Stimulated activated CD8-positive, alpha-beta memory T cell treated with anti-CD3 and anti-CD28 coated beads, Interleukin-2, amount 100 ng/mL, for 48 hours (primary cell): ENCODE measurements around the gene VPS45.
A peak's percentile ranks its signal among the peaks of the same experiment; 100 is the strongest.
"Not testable (repeated sequence)": the region's sequence is repeated elsewhere in the genome, so short reads cannot be mapped to it uniquely, and the experiment has no call there.

Experiments
- DNase-seq, 2 donors: peaks; one replicate each; pipeline ENCODE4 v3.0.0-alpha.2; 2020; ENCODE audit warnings: low read depth in 2 of 2

VPS45 gene

GRCh38 chr1:150160964-150161621, 93.5 kb downstream of the VPS45 start:
- DNase-seq, result no peak

- DNase-seq, result no peak
Observed at GRCh38 chr1:150161747-150162581, 94.4 kb downstream of the VPS45 start.

DNA sequence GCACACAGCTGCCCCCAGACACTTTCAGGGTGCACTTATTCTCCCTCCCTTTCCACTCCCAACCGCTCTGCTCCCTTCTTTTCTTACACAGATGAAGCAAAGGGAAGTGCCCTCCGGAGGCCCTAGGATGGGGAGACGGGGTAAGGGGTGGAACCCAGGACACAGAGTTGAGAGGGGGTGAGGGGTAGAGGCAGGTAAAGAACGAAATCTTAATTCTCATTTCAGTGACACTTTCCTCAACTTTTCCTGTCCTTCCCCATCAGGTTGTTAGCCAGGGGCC, 94.9 kb downstream of the VPS45 start:
- no peak for DNase-seq

DNA sequence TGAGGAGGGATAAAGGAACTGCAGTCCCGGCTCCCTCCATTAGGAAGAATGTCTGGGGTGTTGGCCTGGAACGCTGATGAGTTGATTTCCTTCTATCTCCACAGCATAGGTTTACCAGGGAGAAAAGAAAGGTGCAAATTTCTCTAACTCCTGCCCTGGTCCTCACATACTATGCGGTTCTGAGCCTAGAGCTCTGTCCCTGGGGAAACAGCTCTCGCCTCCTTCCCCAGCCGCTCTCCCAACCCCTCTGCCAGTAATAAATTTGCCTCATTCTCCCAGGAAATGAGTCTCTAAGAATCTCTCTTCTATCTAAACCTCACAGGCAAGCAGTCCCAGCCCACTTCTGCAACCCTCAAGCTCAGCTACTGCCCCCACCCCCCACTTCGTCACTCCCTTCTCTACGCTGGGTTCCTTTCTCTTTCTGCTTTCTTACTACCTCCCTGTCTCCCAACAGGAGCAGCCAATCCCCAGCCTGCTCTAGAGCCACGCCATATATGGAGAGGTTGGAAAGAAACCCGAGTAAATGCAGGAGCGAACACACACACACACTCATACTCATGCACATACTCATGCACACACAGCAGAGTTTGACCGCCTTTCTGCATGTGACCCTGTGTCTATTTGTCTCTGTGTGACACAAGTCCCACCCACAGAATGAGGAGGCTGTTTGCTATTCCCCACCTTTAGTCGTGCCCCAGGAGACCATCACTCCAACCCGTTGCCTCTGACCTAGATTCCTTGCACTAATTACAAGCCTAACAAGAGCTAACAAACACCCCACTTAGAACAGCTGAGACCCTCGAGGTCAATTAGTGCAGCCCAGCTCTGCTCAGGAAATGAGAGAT, 95.5 kb downstream of the VPS45 start:
- DNase-seq, result no peak

DNA sequence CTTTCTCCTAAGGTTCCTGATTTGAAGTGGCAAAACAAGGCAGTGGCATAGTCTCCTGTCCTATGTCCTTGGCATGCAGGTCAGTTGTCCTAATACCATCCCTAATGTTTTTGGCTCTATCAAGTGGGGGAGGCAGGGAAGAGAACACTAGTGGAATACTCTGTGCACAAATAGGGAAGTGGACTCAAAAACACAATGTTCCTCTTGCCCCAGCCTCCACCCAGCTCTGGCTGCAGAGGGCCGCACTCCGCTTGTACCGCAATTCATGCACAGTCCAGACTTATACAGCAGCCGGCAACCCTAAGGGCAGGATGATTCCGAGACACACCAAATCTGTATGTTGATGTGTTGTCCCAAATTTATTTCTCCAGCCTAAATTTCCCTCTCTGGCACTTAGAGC, 96.6 kb downstream of the VPS45 start:
- DNase-seq, result no peak

GRCh38 chr1:150164779-150165178, 97.2 kb downstream of the VPS45 start:
- no peak for DNase-seq

GRCh38 chr1:150165622-150166612, 98.3 kb downstream of the VPS45 start:
- DNase-seq, result peak in 1 of 2 donors; percentile 29

DNA sequence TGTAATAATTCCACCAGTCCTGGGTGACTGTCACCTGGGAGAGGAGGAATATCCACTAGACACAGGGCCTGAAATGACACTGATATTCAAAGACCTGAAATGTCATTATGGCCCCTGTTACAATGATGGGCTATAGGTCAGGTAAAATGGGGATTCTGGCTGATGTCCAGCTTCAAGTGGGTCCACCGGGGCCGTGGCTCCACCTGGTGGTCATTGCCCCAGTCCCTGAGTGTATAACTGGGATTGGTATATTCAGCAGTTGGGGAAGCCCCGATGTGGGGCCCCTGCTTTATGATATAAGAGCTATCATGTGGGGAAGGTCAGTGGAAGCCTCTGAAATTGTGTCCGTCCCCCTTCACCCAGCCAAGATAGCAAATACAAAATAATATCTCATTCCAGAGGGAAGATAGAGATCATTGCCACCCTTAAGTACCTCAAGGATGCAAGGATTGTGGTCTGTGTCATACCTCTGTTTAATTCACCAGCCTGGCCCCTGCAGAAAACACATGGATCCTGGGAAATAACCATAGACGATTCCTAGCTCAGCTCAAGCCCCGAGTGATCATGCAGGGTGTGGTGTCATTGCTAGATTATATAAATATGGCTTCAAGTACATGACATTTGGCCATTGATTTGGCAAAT, 101.5 kb downstream of the VPS45 start:
- DNase-seq, result peak; percentile 45 to 47

GRCh38 chr1:150171801-150172200, 104.2 kb downstream of the VPS45 start:
- no peak for DNase-seq

DNA sequence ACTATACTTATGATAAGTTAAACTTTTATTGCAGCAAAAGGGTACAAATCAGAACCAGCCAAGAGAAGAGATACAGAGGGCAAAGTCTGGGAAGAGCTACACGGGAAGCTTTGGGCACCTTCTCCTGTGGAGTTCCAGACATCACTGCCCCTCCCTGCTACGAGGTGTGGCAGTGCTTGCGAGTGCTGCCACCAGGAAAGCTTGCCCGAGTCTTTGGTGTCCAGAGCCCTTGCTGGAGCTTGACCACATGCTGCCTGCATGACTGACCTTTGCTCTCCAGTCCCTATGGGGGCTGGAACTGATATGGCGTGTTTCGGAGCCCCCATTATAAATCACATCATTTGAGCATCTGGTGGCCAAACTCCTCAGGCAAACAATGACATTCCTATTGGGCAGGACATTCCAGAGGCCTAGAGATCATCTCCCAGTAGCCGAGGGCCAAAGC, 105.6 kb downstream of the VPS45 start:
- DNase-seq, result no peak

DNA sequence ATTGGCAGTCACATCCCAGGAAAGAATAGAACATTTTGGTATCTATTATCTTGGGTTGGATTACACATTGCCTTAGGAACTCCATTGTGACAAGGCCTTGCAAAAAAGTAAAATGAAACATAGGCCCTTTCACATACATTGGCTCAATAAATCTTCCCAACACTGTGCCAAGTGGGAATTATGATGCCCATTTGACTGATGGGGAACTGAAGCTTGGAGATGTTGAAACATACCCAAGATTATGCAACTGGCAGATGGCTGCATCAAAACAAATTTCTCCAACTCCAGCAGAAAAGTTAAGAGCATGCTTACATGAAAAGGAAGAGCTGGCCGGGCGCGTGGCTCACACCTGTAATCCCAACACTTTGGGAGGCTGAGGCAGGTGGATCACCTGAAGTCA, 109.0 kb downstream of the VPS45 start:
- DNase-seq, result no peak

DNA sequence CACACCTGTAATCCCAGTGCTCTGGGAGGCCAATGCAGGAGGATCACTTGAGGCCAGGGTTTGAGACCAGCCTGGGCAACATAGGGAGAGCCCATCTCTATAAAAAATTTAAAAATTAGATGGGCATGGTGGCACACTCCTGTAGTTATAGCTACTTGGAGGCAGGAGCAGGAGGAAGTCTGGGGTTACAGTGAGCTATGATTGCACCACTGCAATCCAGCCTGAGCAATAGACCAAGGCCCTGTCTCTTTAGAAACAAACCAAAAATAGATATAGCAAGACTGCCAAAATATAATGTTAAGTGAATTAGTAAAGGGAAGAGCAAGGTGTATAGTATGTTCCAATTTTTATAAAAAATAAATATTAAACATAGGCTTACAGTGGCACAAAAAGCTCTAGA, 111.0 kb downstream of the VPS45 start:
- DNase-seq, result no peak

DNA sequence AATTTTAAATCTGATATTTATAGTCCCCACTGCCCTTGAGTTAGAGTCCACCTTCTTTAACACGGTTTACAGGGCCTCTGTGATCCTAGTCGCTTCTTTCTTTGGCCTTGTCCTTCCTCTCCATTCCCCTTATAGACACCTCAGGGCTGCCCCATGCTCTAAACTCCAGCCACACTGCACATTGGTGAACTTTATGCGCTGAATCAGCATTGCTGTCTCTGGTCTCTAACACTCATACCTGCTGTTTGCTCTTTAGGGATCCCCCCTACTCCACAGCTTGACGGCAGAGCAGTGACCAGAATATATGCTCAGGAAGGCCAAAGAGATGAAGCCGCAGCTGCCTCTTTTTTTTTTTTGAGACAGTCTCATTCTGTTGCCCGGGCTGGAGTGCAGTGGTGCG, 112.3 kb downstream of the VPS45 start:
- DNase-seq, result no peak

DNA sequence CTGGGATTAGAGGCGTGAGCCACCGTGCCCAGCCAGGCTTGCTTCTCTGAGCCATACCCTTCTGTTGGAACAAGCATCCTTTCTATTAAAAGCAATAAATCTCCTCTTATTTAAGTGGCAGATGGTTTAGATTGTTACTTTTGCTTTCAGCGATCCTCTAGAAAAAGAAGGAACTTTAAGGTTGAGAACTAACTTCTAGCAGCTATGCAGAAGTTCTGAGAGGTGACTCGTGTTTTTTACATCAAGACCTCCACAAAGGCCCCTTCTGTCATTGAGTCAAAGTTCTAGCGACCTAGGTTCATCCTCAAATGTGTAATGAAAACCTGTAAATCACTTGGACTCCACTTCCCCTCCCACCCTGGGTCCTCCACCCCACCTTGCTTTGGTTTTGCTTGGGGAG, 112.9 kb downstream of the VPS45 start:
- DNase-seq, result no peak

DNA sequence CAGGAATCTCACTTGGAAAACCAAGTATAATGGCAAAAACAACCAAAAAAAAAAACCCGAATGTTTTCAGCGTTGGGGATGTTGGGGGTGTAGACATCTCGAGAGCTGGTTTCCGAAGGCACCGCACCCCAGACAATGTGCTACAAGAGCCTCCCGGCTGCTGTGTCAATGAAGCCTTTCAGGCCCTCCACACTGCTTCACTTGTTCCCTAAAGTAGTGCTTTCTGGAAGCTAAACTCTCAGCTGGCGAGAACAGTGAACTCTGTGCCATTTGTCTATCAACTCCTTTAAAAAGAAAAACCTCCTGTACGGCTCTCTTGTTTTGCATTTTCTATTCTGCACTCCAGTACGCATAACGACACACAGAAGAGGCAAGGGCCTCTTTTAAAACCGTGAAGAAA, 114.7 kb downstream of the VPS45 start:
- DNase-seq, result no peak

DNA sequence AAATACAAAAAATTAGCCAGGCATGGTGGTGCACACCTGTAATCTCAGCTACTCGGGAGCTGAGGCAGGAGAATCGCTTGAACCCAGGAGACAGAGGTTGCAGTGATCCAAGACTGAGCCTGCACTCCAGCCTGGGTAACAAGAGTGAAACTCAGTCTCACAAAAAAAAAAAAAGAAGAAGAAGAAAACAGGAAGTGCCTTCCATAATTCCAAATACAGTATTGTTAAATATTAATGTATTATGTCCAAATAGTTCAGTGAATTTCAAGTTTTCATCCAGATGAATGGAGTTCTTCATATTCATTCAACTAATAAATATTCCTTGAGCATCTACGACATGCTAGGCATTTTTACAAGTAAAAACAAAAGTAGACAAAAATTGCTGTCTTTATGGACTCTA, 115.5 kb downstream of the VPS45 start:
- DNase-seq, result no peak

- DNase-seq, result no peak
Observed at GRCh38 chr1:150185481-150185880, 117.9 kb downstream of the VPS45 start.

DNA sequence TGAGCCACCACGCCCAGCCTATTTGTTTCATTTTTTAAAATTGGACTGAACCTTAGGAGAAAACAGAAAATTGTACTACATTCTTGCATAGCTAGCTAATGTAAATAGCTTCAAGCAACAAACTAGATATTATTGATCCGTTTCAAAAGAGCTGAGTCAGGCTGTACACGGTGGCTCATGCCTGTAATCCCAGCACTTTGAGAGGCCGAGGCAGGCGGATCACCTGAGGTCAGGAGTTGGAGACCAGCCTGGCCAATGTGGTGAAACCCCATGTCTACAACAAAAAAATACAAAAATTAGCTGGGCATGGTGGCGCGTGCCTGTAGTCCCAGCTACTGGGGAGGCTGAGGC, 118.8 kb downstream of the VPS45 start:
- DNase-seq, result not testable (repeated sequence)

DNA sequence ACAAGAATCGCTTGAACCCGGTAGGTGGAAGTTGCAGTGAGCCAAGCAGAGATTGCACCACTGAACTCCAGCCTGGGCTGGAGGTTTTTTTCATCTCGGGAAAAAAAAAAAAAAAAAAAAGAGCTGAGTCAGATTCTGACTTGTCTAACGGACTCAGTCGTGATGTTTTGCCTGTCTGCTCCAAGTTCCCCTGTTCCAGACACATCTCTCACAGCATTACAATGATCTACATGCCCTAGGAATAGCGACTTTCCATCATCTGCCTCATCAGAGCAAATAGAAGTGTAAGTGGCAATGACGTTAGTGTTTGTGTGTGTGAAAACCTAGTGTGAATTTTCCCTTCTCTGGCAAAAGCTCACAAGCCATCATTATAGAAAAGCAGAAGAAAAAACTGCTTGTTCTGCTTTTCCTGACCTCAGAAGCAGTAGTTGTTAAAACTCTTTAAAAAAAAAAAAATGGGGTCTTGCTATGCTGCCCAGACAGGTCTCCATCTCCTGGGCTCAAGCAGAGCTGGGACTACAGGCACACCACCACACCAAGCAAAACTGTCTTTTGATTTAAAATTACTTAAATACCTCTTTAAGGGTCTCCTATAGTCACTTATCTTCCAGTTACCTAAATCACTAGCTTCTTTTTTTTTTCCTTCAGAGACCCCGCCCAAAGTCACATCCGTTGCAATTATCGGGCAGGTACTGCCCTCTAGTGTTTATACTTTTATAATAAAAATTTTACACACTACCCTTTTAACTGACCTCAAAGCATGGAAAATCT, 119.4 kb downstream of the VPS45 start:
- no peak for DNase-seq

DNA sequence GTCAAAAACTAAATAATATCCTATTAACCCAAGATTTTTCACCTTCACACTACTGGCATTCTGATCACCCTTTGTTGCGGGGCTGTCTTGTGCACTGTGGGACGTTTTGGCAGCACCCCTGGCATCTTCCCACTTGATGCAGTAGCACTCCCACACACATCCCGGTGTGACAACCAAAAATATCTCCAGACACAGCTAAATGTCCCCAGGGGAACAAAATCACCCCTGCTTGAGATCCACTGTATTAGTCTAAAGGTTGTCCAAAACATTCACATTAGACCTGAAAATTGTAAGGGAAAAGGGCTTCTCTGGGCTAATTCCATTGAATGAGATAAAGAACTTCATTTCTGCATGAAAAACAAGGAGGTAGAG, 120.0 kb downstream of the VPS45 start:
- DNase-seq, result no peak
